ENCODE data around the gene ZNF253. TPM values are rescaled to one million over a fixed set of nuclear protein-coding genes. Genes with fewer than 3 reads are reported as not detected.

ZNF253 gene
- 52.6 TPM for total RNA-seq

DNA sequence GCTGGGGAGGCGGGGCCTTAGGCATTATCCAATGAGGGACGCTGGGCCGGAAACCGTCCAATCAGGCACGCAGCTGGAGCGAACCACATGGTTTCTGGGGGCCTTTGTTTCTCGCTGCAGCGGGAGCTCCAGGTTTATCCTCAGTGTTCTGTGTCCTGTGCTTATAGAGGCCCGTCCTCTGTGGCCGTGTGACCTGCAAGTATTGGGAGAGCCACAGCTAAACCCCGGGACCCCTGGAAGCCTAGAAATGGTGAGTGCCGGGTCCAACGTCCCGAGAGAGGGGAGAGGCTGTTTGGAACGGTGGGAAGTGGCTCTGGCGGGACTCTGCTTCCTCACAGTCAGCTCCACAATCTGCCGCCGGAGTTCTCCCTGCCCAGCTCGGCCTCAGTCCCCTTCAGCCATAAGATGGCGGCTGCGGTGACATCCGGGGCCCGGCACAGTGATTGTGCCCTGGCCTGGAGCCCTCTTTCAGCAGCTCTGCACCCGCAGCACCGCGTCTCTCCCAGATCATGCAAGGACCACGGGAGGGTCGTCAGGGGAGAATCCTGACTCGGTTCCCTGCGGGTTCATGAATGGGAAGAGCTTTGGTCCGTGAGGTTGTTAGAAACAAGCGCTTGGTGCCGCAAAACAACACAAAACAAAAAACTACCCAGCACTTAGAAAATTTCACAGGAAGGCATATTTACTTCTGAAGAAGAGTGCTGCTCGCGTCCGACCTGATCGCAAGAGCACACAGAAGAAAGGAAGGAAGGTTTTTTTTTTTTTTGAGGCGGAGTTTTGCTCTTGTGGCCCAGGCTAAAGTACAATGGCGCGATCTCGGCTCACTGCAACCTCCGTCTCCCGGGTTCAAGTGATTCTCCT lies at the start of gene ZNF253:
ZNF253 (plus strand) TSS at position 133 of the 861 bp plus-strand sequence; CDS start at position 248, 115 bp downstream.

GRCh38 chr19:19821366-19821951 lies 44.2 kb upstream of the ZNF253 start, which contains the start of gene ZNF506:
TSS of gene ZNF506 (minus strand) at chr19:19821750. CDS start at chr19:19821603, 147 bp downstream.

DNA sequence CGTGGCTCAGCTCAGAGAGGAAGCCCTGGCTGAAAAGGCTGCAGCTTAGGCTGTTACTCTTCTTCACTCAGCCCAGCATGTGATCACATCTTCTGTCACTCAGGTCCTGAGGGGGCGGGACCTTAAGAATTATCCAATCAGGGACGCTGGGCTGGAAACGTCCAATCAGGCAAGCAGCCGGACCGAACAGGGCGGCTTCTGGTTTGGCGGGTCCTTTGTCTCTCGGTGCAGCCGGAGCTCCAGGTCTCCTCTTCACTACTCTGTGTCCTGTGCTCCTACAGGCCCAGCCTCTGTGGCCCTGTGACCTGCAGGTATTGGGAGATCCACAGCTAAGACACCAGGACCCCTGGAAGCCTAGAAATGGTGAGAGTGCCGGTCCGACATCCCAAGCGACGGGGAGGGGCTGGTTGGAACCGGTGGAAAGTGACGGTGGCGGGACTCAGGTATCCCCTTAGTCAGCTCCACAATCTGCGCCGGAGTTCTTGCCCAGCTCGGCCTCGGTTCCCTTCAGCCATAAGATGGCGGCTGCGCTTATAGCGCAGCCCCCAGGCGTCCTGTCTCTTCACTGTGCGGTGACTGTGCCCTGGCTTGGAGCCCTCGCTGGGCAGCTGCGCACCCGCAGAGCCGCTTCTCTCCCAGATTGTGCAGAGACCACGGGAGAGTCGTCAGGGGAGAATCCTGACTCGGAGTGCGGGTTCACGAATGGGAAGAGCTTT lies 35.2 kb downstream of the ZNF253 start, which contains the start of gene ZNF93:
ZNF93 (plus strand) TSS at position 218 of the 716 bp plus-strand sequence; CDS start at position 361, 143 bp downstream.

Other genes starting within 250 kb of the ZNF253 start
- 19.4 TPM for gene PBX4, start 247.2 kb upstream of the ZNF253 start, total RNA-seq
- 43.8 TPM for gene LPAR2, start 237.7 kb upstream of the ZNF253 start, total RNA-seq
- 27.2 TPM for gene GMIP, start 222.2 kb upstream of the ZNF253 start, total RNA-seq
- gene ATP13A1, start 202.2 kb upstream of the ZNF253 start, total RNA-seq: 39.8 TPM
- 11.3 TPM for gene ZNF101, start 197.0 kb upstream of the ZNF253 start, total RNA-seq
- gene ZNF14, start 132.8 kb upstream of the ZNF253 start, total RNA-seq: 34.1 TPM
- gene ZNF506, start 44.1 kb upstream of the ZNF253 start, total RNA-seq: 106 TPM
- gene ZNF93, start 35.1 kb downstream of the ZNF253 start, total RNA-seq: 33.2 TPM
- 25.0 TPM for gene ZNF682, start 173.6 kb downstream of the ZNF253 start, total RNA-seq
- 7.5 TPM for gene ZNF90, start 212.1 kb downstream of the ZNF253 start, total RNA-seq

Measured in parietal lobe (tissue), 1 donor.